Measurements from ENCODE around the gene GABBR1.

GRCh38 chr6:29567991-29568390, 65.0 kb downstream of the GABBR1 start:
- TF ChIP-seq ZNF274 (IDR thresholded peaks at IDR 0.05; ENCODE audit: low read depth, low read length): no peak
- TF ChIP-seq YY1 (IDR thresholded peaks at IDR 0.05; ENCODE audit: insufficient read depth, insufficient read length): no peak
- TF ChIP-seq SUZ12 (IDR thresholded peaks at IDR 0.05; ENCODE audit: extremely low read depth, insufficient read depth, insufficient read length): no peak
